Right lung (tissue), 5 donors: Measurements from ENCODE around the gene OR10V1. TPM values are rescaled to one million over a fixed set of nuclear protein-coding genes. Genes with fewer than 3 reads are reported as not detected.
"Not testable (repeated sequence)": the region's sequence is repeated elsewhere in the genome, so short reads cannot be mapped to it uniquely, and the experiment has no call there.

Experiments used
- DNase-seq, 2 donors: peaks; one replicate each; pipeline ENCODE4 v3.0.0-alpha.2; 2013
- polyA plus RNA-seq, 5 donors: library from polyadenylated mRNA; unstranded; fragments of 120-200 nt; gene quantifications; one replicate each; pipeline versions ENCODE4 v1.2.1 to v1.2.3, GENCODE V29; 2013; ENCODE audit warnings: inconsistent platforms in 1 of 5, low replicate concordance in 1 of 5; ENCODE audit not compliant: insufficient read length in 5 of 5, insufficient read depth in 1 of 5

The OR10V1 gene
- polyA plus RNA-seq, 5 donors = not detected

GRCh38 chr11:59710136-59710847 is 3.4 kb downstream of the OR10V1 start:
- DNase-seq = no peak

- no peak for DNase-seq
Observed at GRCh38 chr11:59708537-59708936, 5.1 kb downstream of the OR10V1 start.

GRCh38 chr11:59707371-59707770 is 6.3 kb downstream of the OR10V1 start:
- no peak for DNase-seq

- no peak for DNase-seq
Observed at GRCh38 chr11:59706518-59707285, 6.9 kb downstream of the OR10V1 start.

GRCh38 chr11:59705294-59705693 is 8.4 kb downstream of the OR10V1 start:
- no peak for DNase-seq

GRCh38 chr11:59703515-59703914 is 10.1 kb downstream of the OR10V1 start:
- DNase-seq = not testable (repeated sequence)

- not testable (repeated sequence) for DNase-seq
Observed at GRCh38 chr11:59700157-59700556, 13.5 kb downstream of the OR10V1 start.

GRCh38 chr11:59698506-59698905 is 15.1 kb downstream of the OR10V1 start:
- DNase-seq = no peak

GRCh38 chr11:59692915-59693314 is 20.7 kb downstream of the OR10V1 start:
- no peak for DNase-seq

- DNase-seq = no peak
Observed at GRCh38 chr11:59691156-59691555, 22.5 kb downstream of the OR10V1 start.

- DNase-seq = no peak
Observed at GRCh38 chr11:59689015-59689414, 24.6 kb downstream of the OR10V1 start.

GRCh38 chr11:59681260-59681725 is 32.4 kb downstream of the OR10V1 start:
- not testable (repeated sequence) for DNase-seq

GRCh38 chr11:59680287-59681154 is 33.1 kb downstream of the OR10V1 start:
- peak; percentile 45 to 51 for DNase-seq

GRCh38 chr11:59679347-59679746 is 34.3 kb downstream of the OR10V1 start:
- no peak for DNase-seq

- no peak for DNase-seq
Observed at GRCh38 chr11:59678813-59679165, 34.9 kb downstream of the OR10V1 start.

- no peak for DNase-seq
Observed at GRCh38 chr11:59678118-59678812, 35.4 kb downstream of the OR10V1 start.

GRCh38 chr11:59676205-59676604 is 37.4 kb downstream of the OR10V1 start:
- no peak for DNase-seq

- DNase-seq = no peak
Observed at GRCh38 chr11:59674291-59674690, 39.4 kb downstream of the OR10V1 start.

GRCh38 chr11:59673291-59673690 is 40.4 kb downstream of the OR10V1 start:
- DNase-seq = no peak

GRCh38 chr11:59671471-59671870 is 42.2 kb downstream of the OR10V1 start:
- DNase-seq = no peak

- no peak for DNase-seq
Observed at GRCh38 chr11:59669611-59670009, 44.0 kb downstream of the OR10V1 start.
